ENCODE measurements around the gene MAGEC2.

DNA sequence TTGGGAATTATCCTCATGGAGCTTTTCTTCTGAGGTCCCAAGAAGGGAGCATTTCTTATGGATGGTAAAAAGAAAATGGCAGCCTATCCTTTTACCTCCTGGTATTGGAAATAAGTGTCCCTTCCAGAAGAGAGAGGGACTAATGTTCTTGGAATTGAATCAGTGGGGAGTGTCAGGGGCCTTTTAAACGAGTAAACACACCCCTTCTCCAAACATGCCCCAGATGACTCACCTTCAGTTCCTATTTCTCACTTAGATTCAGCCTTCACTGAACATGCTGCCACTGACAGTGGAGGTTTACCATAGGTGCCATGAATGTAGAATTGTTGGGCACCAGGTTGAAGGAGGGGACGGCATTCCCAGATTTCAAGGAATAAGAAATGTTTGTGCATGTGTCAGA, 19.0 kb downstream of the MAGEC2 start:
- TF ChIP-seq CTCF (IDR thresholded peaks at IDR 0.05) (no peak), EP300 (IDR thresholded peaks at IDR 0.05) (no peak), POLR2A (IDR thresholded peaks at IDR 0.05) (no peak)
